Breast epithelium (tissue), 3 donors: ENCODE data around the gene CROCC2.

ENCODE experiments used
- CTCF ChIP-seq, 3 donors: fragments of 450-650 bp; IDR thresholded peaks; one replicate each; pipeline ENCODE4 v1.5.1; 2016 to 2017; ENCODE audit warnings: antibody characterized with exemption in 3 of 3, mild to moderate bottlenecking in 3 of 3, moderate library complexity in 3 of 3
- POLR2A ChIP-seq: fragments of 450-650 bp; IDR thresholded peaks from one replicate; pipeline ENCODE4 v1.6.1; 2016; ENCODE audit warnings: antibody characterized with exemption, mild to moderate bottlenecking, moderate library complexity
- POLR2AphosphoS5 ChIP-seq, 3 donors: sonication (generic); formaldehyde crosslinking; IDR thresholded peaks; one replicate each; pipeline ENCODE4 v1.6.1; 2017; ENCODE audit warnings: antibody characterized with exemption in 3 of 3

GRCh38 chr2:241017228-241017940, 111.2 kb downstream of the CROCC2 start:
- TF ChIP-seq CTCF (IDR thresholded peaks at IDR 0.05) (no peak), POLR2A (no peak), POLR2AphosphoS5 (IDR thresholded peaks at IDR 0.05) (no peak)
